ENCODE measurements around the gene TEX14. TPM values are rescaled to one million over a fixed set of nuclear protein-coding genes. Genes with fewer than 3 reads are reported as not detected.

TEX14 gene
- total RNA-seq, 1 experiment from 2014 or later = 0.89 TPM

- DNase-seq (ENCODE audit: low read depth, low spot score) = no peak
- POLR2A ChIA-PET = interaction anchor here (1.5 kb wide), 1 partner anchor 38 kb away, joined by 3 read pairs; no protein-coding TSS in a partner anchor
- no peaks in the 10 kb centered on the region for H3K9me3 ChIP-seq (ENCODE audit: control insufficient read depth in 1 of 2, insufficient read depth in 1 of 2, low read depth in 1 of 2, low read length in 2 of 2)
- RAD21 ChIA-PET (ENCODE audit: low non-redundant PET in 1 of 2, low total read pairs in 2 of 2, uncharacterized antibody in 2 of 2, unreplicated experiment in 2 of 2) = no interaction called here
- TF ChIP-seq SIN3A (IDR thresholded peaks at IDR 0.05; ENCODE audit: low read depth) (no peak), TCF7L2 (IDR thresholded peaks at IDR 0.05; ENCODE audit: borderline replicate concordance, extremely low read depth, insufficient read depth, insufficient read length) (no peak), POLR2A (IDR thresholded peaks at IDR 0.05; ENCODE audit: borderline replicate concordance, extremely low read depth, insufficient read depth, insufficient read length) (no peak), ZBTB33 (IDR thresholded peaks at IDR 0.05; ENCODE audit: extremely low read depth, insufficient replicate concordance, low read length) (no peak), EGR1 (IDR thresholded peaks at IDR 0.05; ENCODE audit: low read depth) (no peak), SRF (IDR thresholded peaks at IDR 0.05; ENCODE audit: low read depth) (no peak), SP1 (IDR thresholded peaks at IDR 0.05; ENCODE audit: low read depth) (no peak), RAD21 (IDR thresholded peaks at IDR 0.05; ENCODE audit: low read depth) (no peak), MAX (IDR thresholded peaks at IDR 0.05) (no peak), ZNF274 (IDR thresholded peaks at IDR 0.05; ENCODE audit: low read depth, low read length) (no peak), YY1 (IDR thresholded peaks at IDR 0.05; ENCODE audit: extremely low read depth, insufficient replicate concordance, low read depth, low read length) (no peak), CBX3 (IDR thresholded peaks at IDR 0.05; ENCODE audit: low read depth) (no peak), FOSL1 (IDR thresholded peaks at IDR 0.05; ENCODE audit: low read depth) (no peak), CEBPB (IDR thresholded peaks at IDR 0.05; ENCODE audit: low read depth) (no peak), ZFX (IDR thresholded peaks at IDR 0.05) (no peak), EZH2phosphoT487 (IDR thresholded peaks at IDR 0.05; ENCODE audit: borderline replicate concordance) (no peak), JUND (IDR thresholded peaks at IDR 0.05) (no peak), POLR2AphosphoS5 (IDR thresholded peaks at IDR 0.05; ENCODE audit: low read depth, low read length) (no peak), ELF1 (IDR thresholded peaks at IDR 0.05; ENCODE audit: borderline replicate concordance, low read depth) (no peak)
- no peaks in the 10 kb centered on the region for H4K20me1 ChIP-seq (ENCODE audit: insufficient read depth)
- H2AFZ ChIP-seq (ENCODE audit: low read depth, low read length, poor library complexity, severe bottlenecking) = no peak overlapping the region
- no peak for ATAC-seq
- no peak overlapping the region for H3K4me2 ChIP-seq (ENCODE audit: low read length)
- no peaks in the 10 kb centered on the region for H3K79me2 ChIP-seq (ENCODE audit: insufficient read depth, low read length)
- H3K9ac ChIP-seq (ENCODE audit: low read length) = no peak overlapping the region
- H3K27me3 ChIP-seq (ENCODE audit: insufficient read depth, low read length) = no peaks in the 10 kb centered on the region
- intact Hi-C loops (cut with micrococcal nuclease) = no loop called here
- H3K4me1 ChIP-seq (ENCODE audit: control insufficient read depth in 1 of 2, insufficient read depth in 2 of 2, low read length in 2 of 2) = 0 out of 4 replicates have a peak, but pooled peaks cover 0 to 3% of the 10 kb centered on the region in 2 experiments
- no peaks in the 10 kb centered on the region for H3K36me3 ChIP-seq (ENCODE audit: control insufficient read depth in 1 of 2, insufficient read depth in 2 of 2, low read length in 2 of 2)
- H3K27ac ChIP-seq (ENCODE audit: low read depth, low read length) = no peak overlapping the region
- BruUV-seq (replicated peaks) = no TSS peak
- H3K9me2 ChIP-seq (ENCODE audit: insufficient read depth) = no peaks in the 10 kb centered on the region
- H3K4me3 ChIP-seq (replicated peaks in 1 of 2; ENCODE audit: low read depth in 1 of 2, low read length in 2 of 2) = no peak overlapping the region
- CTCF ChIA-PET = no interaction called here
Observed at GRCh38 chr17:58593123-58593522, 98.7 kb downstream of the TEX14 start.
